Body of pancreas (tissue), 4 donors: ENCODE measurements around the gene TBC1D23. TPM values are rescaled to one million over a fixed set of nuclear protein-coding genes. Genes with fewer than 3 reads are reported as not detected.
A peak's percentile ranks its signal among the peaks of the same experiment; 100 is the strongest.

ENCODE experiments used
- ATAC-seq: fragments of 150-250 bp; one replicate; pipeline ENCODE4 v1.9.1; 2016
- DNase-seq, 4 donors: peaks; one replicate each; pipeline ENCODE4 v3.0.0-alpha.2; 2019
- H3K27ac ChIP-seq, 4 donors: fragments of 200-600 bp; sonication (generic); 1 replicate in 3 of 4; 2 replicates in 1 of 4; pipeline versions ENCODE4 v1.5.1 to v1.6.1; 2016 to 2019; ENCODE audit warnings: mild to moderate bottlenecking in 1 of 4, mixed read lengths in 1 of 4, moderate library complexity in 1 of 4
- H3K27me3 ChIP-seq, 2 donors: fragments of 200-600 bp; sonication (generic); one replicate each; pipeline ENCODE4 v1.6.0; 2016; ENCODE audit warnings: mild to moderate bottlenecking in 1 of 2
- H3K36me3 ChIP-seq, 2 donors: fragments of 200-600 bp; sonication (generic); replicated peaks in 1 of 2; 2 replicates each; pipeline ENCODE4 v1.5.1; 2016; ENCODE audit warnings: low read depth in 2 of 2; ENCODE audit not compliant: insufficient read depth in 1 of 2
- H3K4me1 ChIP-seq: fragments of 200-600 bp; sonication (generic); one replicate; pipeline ENCODE4 v1.6.0; 2016
- H3K4me3 ChIP-seq, 2 donors: fragments of 200-600 bp; sonication (generic); 1 replicate in 1 of 2; 2 replicates in 1 of 2; pipeline ENCODE4 v1.5.1; 2016 to 2019
- H3K9me3 ChIP-seq, 3 donors: fragments of 200-600 bp; sonication (generic); 1 replicate in 2 of 3; 2 replicates in 1 of 3; pipeline ENCODE4 v1.5.1; 2016
- CTCF ChIP-seq, 7 experiments: fragments of 450-650 bp in 4 of 7; fragments of 200-600 bp in 3 of 7; sonication (generic) in 3 of 7; IDR thresholded peaks; one replicate each; pipeline ENCODE4 v1.5.1; 2016 to 2019; ENCODE audit warnings: antibody characterized with exemption in 7 of 7
- POLR2A ChIP-seq, 3 donors: fragments of 450-650 bp; IDR thresholded peaks; one replicate each; pipeline ENCODE4 v1.6.1; 2016; ENCODE audit warnings: antibody characterized with exemption in 3 of 3, mild to moderate bottlenecking in 2 of 3
- WGBS, 2 donors: methylation state at CpG; one replicate each; pipeline ENCODE4 v1.1.5; 2017; 5-methylcytosine and 5-hydroxymethylcytosine counted together
- intact Hi-C: fragments of 100-400 bp; cut with DNase I; formaldehyde crosslinking; loops from one replicate; pipeline ENCODE4 v1.15.1; 2023
- total RNA-seq, 2 donors: library from RNA; depleted of rRNA; stranded (reverse); fragments of >200 nt; gene quantifications; one replicate each; pipeline ENCODE4 v1.1.0, GENCODE V29; 2016

Gene TBC1D23
- total RNA-seq, 2 donors from 2014 or later: 11.5 to 49.8 TPM

GRCh38 chr3:100278910-100279309 lies 18.1 kb downstream of the TBC1D23 start:
- Histone ChIP-seq H3K27me3 (no peaks in the 10 kb centered on the region), H3K9me3 (no peaks in the 10 kb centered on the region), H3K4me3 (no peak overlapping the region), H3K4me1 (peaks cover 11% of the 10 kb centered on the region), H3K27ac (no peak overlapping the region), H3K36me3 (peaks cover 6 to 16% of the 10 kb centered on the region in 2 donors)
- 88% methylated on average over 2 of the region's 2 CpGs for WGBS, 2 donors
- ATAC-seq (no peak), DNase-seq (no peak)
- no peak for TF ChIP-seq CTCF (IDR thresholded peaks at IDR 0.05)
- TF ChIP-seq POLR2A (IDR thresholded peaks at IDR 0.05): no peak
- intact Hi-C loops: no loop called here

DNA sequence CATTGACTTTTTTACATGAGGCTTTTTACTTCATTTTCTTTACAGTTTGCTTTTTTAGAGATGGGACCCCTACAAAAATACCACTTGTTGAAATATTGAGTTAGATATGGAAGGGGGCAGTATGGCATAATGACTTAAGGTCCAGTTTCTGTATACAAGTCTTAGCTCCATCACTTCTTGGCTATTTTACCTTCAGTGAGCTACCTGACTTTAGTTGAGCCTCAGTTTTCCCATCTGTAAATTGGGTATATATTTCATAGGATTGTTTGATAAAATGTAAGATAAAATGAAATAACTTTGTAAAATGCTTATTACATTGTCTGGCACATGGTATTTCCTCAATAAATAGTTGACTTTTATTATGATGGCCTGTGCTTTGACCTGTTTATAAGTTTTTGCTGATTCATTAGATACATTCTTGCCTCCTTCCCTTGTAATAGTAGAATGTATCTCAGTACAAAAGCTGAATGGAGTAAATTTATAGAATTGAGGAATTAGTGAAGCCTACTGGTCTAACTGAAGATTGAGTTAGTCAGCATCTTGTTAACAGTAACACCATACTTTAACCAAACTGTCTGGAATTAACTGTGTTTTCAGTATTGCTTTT lies 27.6 kb downstream of the TBC1D23 start:
- ATAC-seq (no peak), DNase-seq (no peak)
- Histone ChIP-seq H3K27me3 (no peaks in the 10 kb centered on the region), H3K4me1 (no peaks in the 10 kb centered on the region), H3K4me3 (no peak overlapping the region), H3K9me3 (no peaks in the 10 kb centered on the region), H3K36me3 (peaks cover 0 to 9% of the 10 kb centered on the region in 2 donors), H3K27ac (no peak overlapping the region)
- intact Hi-C loops: no loop called here
- no peak for TF ChIP-seq POLR2A (IDR thresholded peaks at IDR 0.05)
- no peak for TF ChIP-seq CTCF (IDR thresholded peaks at IDR 0.05)

DNA sequence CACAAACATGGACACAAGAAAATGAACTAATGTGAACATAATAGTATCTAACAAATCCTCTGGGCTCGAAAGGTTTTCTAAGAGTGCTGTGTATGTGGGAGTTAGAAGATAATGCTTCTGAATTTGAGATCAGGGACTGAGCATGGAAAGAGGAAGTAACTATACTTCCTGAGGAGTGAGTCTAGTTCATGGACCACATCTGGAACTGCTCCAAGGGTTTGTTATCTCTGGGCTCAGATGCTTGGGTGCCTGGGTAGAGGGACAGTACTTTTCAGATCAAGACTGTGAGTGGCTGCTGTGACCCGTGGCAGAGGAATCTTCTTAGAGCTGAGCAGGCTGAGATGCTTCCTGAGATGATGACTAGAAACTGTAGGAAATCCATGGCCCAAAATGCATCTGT lies 28.5 kb downstream of the TBC1D23 start:
- no peak for DNase-seq
- no peak for TF ChIP-seq POLR2A (IDR thresholded peaks at IDR 0.05)
- TF ChIP-seq CTCF (IDR thresholded peaks at IDR 0.05): no peak
- H3K4me3 ChIP-seq: no peak overlapping the region
- ATAC-seq: no peak
- peaks cover 0 to 5% of the 10 kb centered on the region in 2 donors for H3K36me3 ChIP-seq
- WGBS, 2 donors: 56 to 89% methylated on average over 2 of the region's 2 CpGs
- H3K4me1 ChIP-seq: no peaks in the 10 kb centered on the region
- H3K9me3 ChIP-seq: no peaks in the 10 kb centered on the region
- H3K27me3 ChIP-seq: no peaks in the 10 kb centered on the region
- intact Hi-C loops: no loop called here
- no peak overlapping the region for H3K27ac ChIP-seq

- 12 to 23% methylated on average over 1 of the region's 1 CpG for WGBS, 2 donors
- ATAC-seq: no peak
- no peak for DNase-seq
- Histone ChIP-seq H3K27ac (peak overlapping the region in 1 of 4 donors; percentile 29), H3K36me3 (peaks cover 0 to 12% of the 10 kb centered on the region in 2 donors), H3K9me3 (no peaks in the 10 kb centered on the region), H3K4me3 (no peak overlapping the region), H3K4me1 (peaks cover 10% of the 10 kb centered on the region), H3K27me3 (no peaks in the 10 kb centered on the region)
- intact Hi-C loops: no loop called here
- TF ChIP-seq POLR2A (IDR thresholded peaks at IDR 0.05) (no peak), CTCF (IDR thresholded peaks at IDR 0.05) (no peak)
These were observed 34.3 kb downstream of the TBC1D23 start for GRCh38 chr3:100295089-100295488.

- Histone ChIP-seq H3K4me3 (no peak overlapping the region), H3K27ac (no peak overlapping the region), H3K9me3 (no peaks in the 10 kb centered on the region), H3K36me3 (peaks cover 0 to 14% of the 10 kb centered on the region in 2 donors), H3K4me1 (peaks cover 10% of the 10 kb centered on the region), H3K27me3 (no peaks in the 10 kb centered on the region)
- WGBS, 2 donors: 83 to 90% methylated on average over 2 of the region's 2 CpGs
- ATAC-seq (no peak), DNase-seq (no peak)
- intact Hi-C loops: no loop called here
- TF ChIP-seq CTCF (IDR thresholded peaks at IDR 0.05) (no peak), POLR2A (IDR thresholded peaks at IDR 0.05) (no peak)
These were observed 37.0 kb downstream of the TBC1D23 start for GRCh38 chr3:100297784-100298183.
